ENCODE results near the gene TRIP13. TPM values are rescaled to one million over a fixed set of nuclear protein-coding genes. Genes with fewer than 3 reads are reported as not detected.

The TRIP13 gene
- total RNA-seq, 1 experiment from 2014 or later = 42.6 TPM

- H3K56ac ChIP-seq (ENCODE audit: insufficient read length, low read depth, low read length) = no peak within 1 kb of the TSS
- no peak within 1 kb of the TSS for H2BK5ac ChIP-seq (ENCODE audit: insufficient read length, low read length)
- no CpG with 5 or more reads among the region's 27 CpGs for WGBS (ENCODE audit: extremely low coverage, insufficient read length, low lambda C conversion rate)
- H2BK15ac ChIP-seq (ENCODE audit: low read depth, low read length) = no peak within 1 kb of the TSS
- no peaks in the 10 kb centered on the region for H4K20me1 ChIP-seq (ENCODE audit: control insufficient read depth, insufficient read depth, insufficient read length)
- H2BK120ac ChIP-seq (ENCODE audit: low read depth, low read length, poor library complexity, severe bottlenecking) = no peak within 1 kb of the TSS
- H3K9me3 Mint-ChIP-seq = no peaks in the 10 kb centered on the region
- no peak within 1 kb of the TSS for H3K23ac ChIP-seq (ENCODE audit: insufficient read length, low read depth, low read length)
- no peak within 1 kb of the TSS for H4K8ac ChIP-seq (replicated peaks; ENCODE audit: insufficient read length, low read depth, low read length)
- H3K23me2 ChIP-seq (ENCODE audit: insufficient read length, low read depth, low read length, poor library complexity, severe bottlenecking) = no peaks in the 10 kb centered on the region
- H3K14ac ChIP-seq (ENCODE audit: insufficient read depth, low read length) = no peak within 1 kb of the TSS
- peaks cover 0 to 7% (median 0%) of the 10 kb centered on the region in 3 experiments; a peak in 3 of 7 replicates for H3K36me3 Mint-ChIP-seq (ENCODE audit: insufficient read depth in 1 of 3, low read depth in 3 of 3)
- H2AK5ac ChIP-seq (ENCODE audit: insufficient read length, low read length) = no peak within 1 kb of the TSS
- H3K4me1 ChIP-seq (ENCODE audit: insufficient read depth, low read length) = no peaks in the 10 kb centered on the region
- H3K27ac Mint-ChIP-seq = no peak within 1 kb of the TSS; a peak in 1 of 7 replicates
- no peaks in the 10 kb centered on the region for H3K27me3 ChIP-seq (ENCODE audit: insufficient read depth, low read length)
- H3T11ph ChIP-seq (ENCODE audit: low read length) = no peak within 1 kb of the TSS
- H3K9me3 ChIP-seq (ENCODE audit: control insufficient read depth, low read depth, low read length) = no peaks in the 10 kb centered on the region
- no peaks in the 10 kb centered on the region for H3K4me1 Mint-ChIP-seq
- no peak within 1 kb of the TSS for H3K4ac ChIP-seq (ENCODE audit: low read depth, low read length)
- H3K79me1 ChIP-seq (ENCODE audit: insufficient read depth, low read depth, low read length, poor library complexity, severe bottlenecking) = no peaks in the 10 kb centered on the region
- no peak within 1 kb of the TSS for H3K4me3 Mint-ChIP-seq
- no peaks in the 10 kb centered on the region for H3K79me2 ChIP-seq (ENCODE audit: insufficient read depth, low read length)
- no peak within 1 kb of the TSS for H4K91ac ChIP-seq (ENCODE audit: insufficient read length, low read depth, low read length)
- DNase-seq = peak; percentile 71
- H3K27ac ChIP-seq (ENCODE audit: insufficient read length, low read depth, low read length) = no peak within 1 kb of the TSS
- H2BK20ac ChIP-seq (ENCODE audit: low read depth, low read length, poor library complexity, severe bottlenecking) = no peak within 1 kb of the TSS
- no peak within 1 kb of the TSS for H3K4me2 ChIP-seq (ENCODE audit: insufficient read depth, insufficient read length, low read length)
- no peak within 1 kb of the TSS for H2AFZ ChIP-seq (ENCODE audit: low read length)
- H2BK12ac ChIP-seq (ENCODE audit: insufficient read length, low read depth, low read length) = no peak within 1 kb of the TSS
- no peak within 1 kb of the TSS for H4K5ac ChIP-seq (ENCODE audit: insufficient read length, low read depth, low read length)
- H3K27me3 Mint-ChIP-seq (ENCODE audit: low read depth) = peaks cover 10% of the 10 kb centered on the region; the same call in 1 of the 2 replicates
- H3K18ac ChIP-seq (ENCODE audit: insufficient read length, low read depth, low read length) = no peak within 1 kb of the TSS
- TF ChIP-seq CTCF (conservative IDR thresholded peaks at IDR 0.05) = no peak
- no peak within 1 kb of the TSS for H3K9ac ChIP-seq (ENCODE audit: extremely low read depth, insufficient read length, low read length)
These were observed 42.1 kb upstream of the TRIP13 start, which contains the start of gene ZDHHC11 for GRCh38 chr5:850511-851006. Gene ZDHHC11 (minus strand): TSS chr5:850986. CDS start chr5:850602, 384 bp downstream.

Measured in H9 (cell line).